ENCODE data around the gene KRTAP19-7.

Gene KRTAP19-7

GRCh38 chr21:30590297-30590696 lies 29.2 kb upstream of the KRTAP19-7 start, which contains the start of gene KRTAP22-2:
Gene KRTAP22-2 (minus strand): TSS chr21:30590397.
- ATAC-seq: no peak
- no peak for TF ChIP-seq ZFP30 (CRISPR knock-in tag; IDR thresholded peaks at IDR 0.05)
- no peak for TF ChIP-seq TCF4 (CRISPR knock-in tag; IDR thresholded peaks at IDR 0.05; ENCODE audit: borderline replicate concordance)
- TF ChIP-seq POU6F1 (CRISPR knock-in tag; IDR thresholded peaks at IDR 0.05; ENCODE audit: borderline replicate concordance, low read depth): no peak

GRCh38 chr21:30582870-30583269 lies 21.8 kb upstream of the KRTAP19-7 start:
- ATAC-seq: no peak
- TF ChIP-seq CREB5 (CRISPR knock-in tag; IDR thresholded peaks at IDR 0.05; ENCODE audit: low read depth): no peak
- no peak for TF ChIP-seq ZNF8 (CRISPR knock-in tag; IDR thresholded peaks at IDR 0.05)
- TF ChIP-seq RARB (CRISPR knock-in tag; IDR thresholded peaks at IDR 0.05): no peak
- no peak for TF ChIP-seq TCF4 (CRISPR knock-in tag; IDR thresholded peaks at IDR 0.05; ENCODE audit: borderline replicate concordance)
- no peak for TF ChIP-seq ZNF565 (CRISPR knock-in tag; conservative IDR thresholded peaks at IDR 0.05; ENCODE audit: low read depth)
- TF ChIP-seq ESRRG (CRISPR knock-in tag; IDR thresholded peaks at IDR 0.05): no peak
- TF ChIP-seq GLIS3 (CRISPR knock-in tag; IDR thresholded peaks at IDR 0.05): no peak
- no peak for TF ChIP-seq CSDC2 (CRISPR knock-in tag; IDR thresholded peaks at IDR 0.05)
- no peak for TF ChIP-seq PATZ1 (CRISPR knock-in tag; IDR thresholded peaks at IDR 0.05; ENCODE audit: borderline replicate concordance)
- TF ChIP-seq POU6F1 (CRISPR knock-in tag; IDR thresholded peaks at IDR 0.05; ENCODE audit: borderline replicate concordance, low read depth): no peak
- TF ChIP-seq SNAI2 (CRISPR knock-in tag; IDR thresholded peaks at IDR 0.05): no peak
- no peak for TF ChIP-seq BACH2 (CRISPR knock-in tag; IDR thresholded peaks at IDR 0.05; ENCODE audit: borderline replicate concordance)
- TF ChIP-seq CSRNP3 (CRISPR knock-in tag; IDR thresholded peaks at IDR 0.05): no peak
- no peak for TF ChIP-seq ZC3H10 (CRISPR knock-in tag; IDR thresholded peaks at IDR 0.05)
- TF ChIP-seq ZNF70 (CRISPR knock-in tag; IDR thresholded peaks at IDR 0.05): no peak

- no peak for TF ChIP-seq ZNF70 (CRISPR knock-in tag; IDR thresholded peaks at IDR 0.05)
- no peak for TF ChIP-seq ISL1 (CRISPR knock-in tag; IDR thresholded peaks at IDR 0.05)
- TF ChIP-seq RARB (CRISPR knock-in tag; IDR thresholded peaks at IDR 0.05): no peak
- TF ChIP-seq CSRNP3 (CRISPR knock-in tag; IDR thresholded peaks at IDR 0.05): no peak
- TF ChIP-seq TCF4 (CRISPR knock-in tag; IDR thresholded peaks at IDR 0.05; ENCODE audit: borderline replicate concordance): no peak
- no peak for TF ChIP-seq CREB5 (CRISPR knock-in tag; IDR thresholded peaks at IDR 0.05; ENCODE audit: low read depth)
- no peak for TF ChIP-seq POU6F1 (CRISPR knock-in tag; IDR thresholded peaks at IDR 0.05; ENCODE audit: borderline replicate concordance, low read depth)
- no peak for TF ChIP-seq SNAI2 (CRISPR knock-in tag; IDR thresholded peaks at IDR 0.05)
- no peak for TF ChIP-seq CSDC2 (CRISPR knock-in tag; IDR thresholded peaks at IDR 0.05)
- ATAC-seq: no peak
Measured at GRCh38 chr21:30580132-30580531, 19.0 kb upstream of the KRTAP19-7 start.

Data from SK-N-SH treated with all-trans-retinoic acid at 6 μM for 48 hours (cell line).